Measurements from ENCODE around the gene KHSRP. TPM values are rescaled to one million over a fixed set of nuclear protein-coding genes. Genes with fewer than 3 reads are reported as not detected.

The KHSRP gene
- total RNA-seq, 1 experiment from 2014 or later = 671 TPM

DNA sequence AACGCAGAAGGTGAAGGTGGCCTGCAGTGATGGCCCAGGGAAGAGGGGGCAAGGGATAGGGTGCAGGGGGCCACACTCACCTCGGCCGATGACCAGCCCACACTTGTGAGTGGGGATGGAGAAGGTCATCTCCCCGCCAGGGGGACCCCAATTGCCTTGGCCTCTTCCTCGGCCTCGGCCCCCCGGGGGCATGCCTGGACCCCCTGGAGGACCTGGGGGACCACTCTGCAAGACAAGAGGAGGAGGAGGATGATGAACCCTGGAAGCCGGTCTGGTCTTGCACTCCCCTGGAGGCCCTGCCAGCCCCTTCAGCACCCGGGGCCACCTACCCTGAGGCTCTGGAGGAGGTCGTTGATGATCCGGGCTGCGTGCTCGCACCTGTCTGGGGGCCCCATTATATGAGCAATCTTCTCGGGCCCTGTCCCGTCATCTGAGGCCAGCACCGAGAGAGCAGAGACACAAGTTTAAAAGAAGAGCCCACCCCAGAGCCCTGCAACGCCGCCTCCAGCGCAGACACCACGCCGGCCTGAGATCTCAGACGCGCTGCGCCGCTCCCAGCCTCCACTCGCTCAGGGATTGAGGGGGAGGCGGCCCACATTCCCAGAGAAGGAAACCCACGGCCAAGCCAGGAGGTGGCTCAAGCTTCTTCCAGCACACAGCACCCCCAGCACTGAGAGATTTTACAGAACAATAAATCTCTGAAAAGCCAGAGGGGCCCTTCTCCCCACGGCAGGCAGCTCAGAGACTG, 7.8 kb downstream of the KHSRP start:
- Histone ChIP-seq H3K4me3 (ENCODE audit: low read depth, low read length, poor library complexity, severe bottlenecking) (no peak overlapping the region), H3K27ac (ENCODE audit: low read depth, low read length, poor library complexity, severe bottlenecking) (no peak overlapping the region), H3K27me3 (replicated peaks; ENCODE audit: insufficient read depth, low read depth, low read length, poor library complexity) (no peaks in the 10 kb centered on the region), H3K36me3 (ENCODE audit: insufficient read depth, low read length, poor library complexity, severe bottlenecking) (peaks cover 89% of the 10 kb centered on the region), H3K4me1 (ENCODE audit: insufficient read depth, low read length, poor library complexity, severe bottlenecking) (no peaks in the 10 kb centered on the region), H3K9me3 (ENCODE audit: low read depth, low read length, poor library complexity, severe bottlenecking) (no peaks in the 10 kb centered on the region)
- CTCF ChIA-PET = no interaction called here
- intact Hi-C loops (cut with micrococcal nuclease; ENCODE audit: unreplicated experiment) = no loop called here
- POLR2A ChIA-PET (ENCODE audit: low non-redundant PET) = no interaction called here
- TF ChIP-seq EZH2 (IDR thresholded peaks at IDR 0.05; ENCODE audit: borderline replicate concordance, low read depth, low read length, poor library complexity, severe bottlenecking) = no peak
- TF ChIP-seq, protein P1, sequence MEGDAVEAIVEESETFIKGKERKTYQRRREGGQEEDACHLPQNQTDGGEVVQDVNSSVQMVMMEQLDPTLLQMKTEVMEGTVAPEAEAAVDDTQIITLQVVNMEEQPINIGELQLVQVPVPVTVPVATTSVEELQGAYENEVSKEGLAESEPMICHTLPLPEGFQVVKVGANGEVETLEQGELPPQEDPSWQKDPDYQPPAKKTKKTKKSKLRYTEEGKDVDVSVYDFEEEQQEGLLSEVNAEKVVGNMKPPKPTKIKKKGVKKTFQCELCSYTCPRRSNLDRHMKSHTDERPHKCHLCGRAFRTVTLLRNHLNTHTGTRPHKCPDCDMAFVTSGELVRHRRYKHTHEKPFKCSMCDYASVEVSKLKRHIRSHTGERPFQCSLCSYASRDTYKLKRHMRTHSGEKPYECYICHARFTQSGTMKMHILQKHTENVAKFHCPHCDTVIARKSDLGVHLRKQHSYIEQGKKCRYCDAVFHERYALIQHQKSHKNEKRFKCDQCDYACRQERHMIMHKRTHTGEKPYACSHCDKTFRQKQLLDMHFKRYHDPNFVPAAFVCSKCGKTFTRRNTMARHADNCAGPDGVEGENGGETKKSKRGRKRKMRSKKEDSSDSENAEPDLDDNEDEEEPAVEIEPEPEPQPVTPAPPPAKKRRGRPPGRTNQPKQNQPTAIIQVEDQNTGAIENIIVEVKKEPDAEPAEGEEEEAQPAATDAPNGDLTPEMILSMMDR (conservative IDR thresholded peaks at IDR 0.05; ENCODE audit: low read depth, low read length) = no peak
- no TSS peak for BruUV-seq (replicated peaks)
- no peak for DNase-seq (ENCODE audit: low spot score)

DNA sequence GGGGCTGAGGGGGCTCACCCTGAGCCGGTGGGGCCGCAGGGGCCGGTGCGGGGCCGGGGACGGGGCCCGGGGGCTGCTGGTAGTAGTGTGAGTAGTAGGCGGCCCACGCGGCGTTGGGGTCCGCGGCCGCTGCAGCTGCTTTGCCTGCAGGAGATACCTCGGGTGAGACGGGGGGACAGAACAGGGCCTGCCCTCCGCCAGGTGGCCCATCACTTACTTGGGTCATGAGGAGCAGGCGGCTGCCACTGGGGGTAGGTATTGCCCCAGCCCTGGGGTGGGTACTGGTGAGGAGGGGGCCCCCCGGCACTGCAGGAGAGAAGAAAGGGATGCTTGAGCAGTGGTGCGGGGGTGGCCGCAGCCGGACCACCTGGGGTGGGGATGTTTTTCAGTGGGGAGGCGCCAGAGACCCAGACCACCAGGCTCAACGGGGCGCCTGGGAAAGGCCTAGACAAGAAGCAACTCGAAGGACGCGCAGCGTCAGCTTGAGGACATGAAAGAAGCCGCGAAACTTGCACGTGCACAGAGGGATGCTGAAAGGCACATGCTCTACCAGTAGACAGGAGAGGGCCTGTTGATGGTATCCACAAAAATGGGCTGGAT, 8.9 kb downstream of the KHSRP start:
- no TSS peak for BruUV-seq (replicated peaks)
- DNase-seq (ENCODE audit: low spot score) = no peak
- H3K4me1 ChIP-seq (ENCODE audit: insufficient read depth, low read length, poor library complexity, severe bottlenecking) = no peaks in the 10 kb centered on the region
- no peaks in the 10 kb centered on the region for H3K9me3 ChIP-seq (ENCODE audit: low read depth, low read length, poor library complexity, severe bottlenecking)
- H3K36me3 ChIP-seq (ENCODE audit: insufficient read depth, low read length, poor library complexity, severe bottlenecking) = peaks cover 77% of the 10 kb centered on the region
- intact Hi-C loops (cut with micrococcal nuclease; ENCODE audit: unreplicated experiment) = no loop called here
- no peak overlapping the region for H3K4me3 ChIP-seq (ENCODE audit: low read depth, low read length, poor library complexity, severe bottlenecking)
- no peak for TF ChIP-seq EZH2 (IDR thresholded peaks at IDR 0.05; ENCODE audit: borderline replicate concordance, low read depth, low read length, poor library complexity, severe bottlenecking)
- TF ChIP-seq, protein P1 (conservative IDR thresholded peaks at IDR 0.05; ENCODE audit: low read depth, low read length) = no peak
- no peak overlapping the region for H3K27ac ChIP-seq (ENCODE audit: low read depth, low read length, poor library complexity, severe bottlenecking)
- CTCF ChIA-PET = no interaction called here
- POLR2A ChIA-PET (ENCODE audit: low non-redundant PET) = no interaction called here
- H3K27me3 ChIP-seq (replicated peaks; ENCODE audit: insufficient read depth, low read depth, low read length, poor library complexity) = no peaks in the 10 kb centered on the region

DNA sequence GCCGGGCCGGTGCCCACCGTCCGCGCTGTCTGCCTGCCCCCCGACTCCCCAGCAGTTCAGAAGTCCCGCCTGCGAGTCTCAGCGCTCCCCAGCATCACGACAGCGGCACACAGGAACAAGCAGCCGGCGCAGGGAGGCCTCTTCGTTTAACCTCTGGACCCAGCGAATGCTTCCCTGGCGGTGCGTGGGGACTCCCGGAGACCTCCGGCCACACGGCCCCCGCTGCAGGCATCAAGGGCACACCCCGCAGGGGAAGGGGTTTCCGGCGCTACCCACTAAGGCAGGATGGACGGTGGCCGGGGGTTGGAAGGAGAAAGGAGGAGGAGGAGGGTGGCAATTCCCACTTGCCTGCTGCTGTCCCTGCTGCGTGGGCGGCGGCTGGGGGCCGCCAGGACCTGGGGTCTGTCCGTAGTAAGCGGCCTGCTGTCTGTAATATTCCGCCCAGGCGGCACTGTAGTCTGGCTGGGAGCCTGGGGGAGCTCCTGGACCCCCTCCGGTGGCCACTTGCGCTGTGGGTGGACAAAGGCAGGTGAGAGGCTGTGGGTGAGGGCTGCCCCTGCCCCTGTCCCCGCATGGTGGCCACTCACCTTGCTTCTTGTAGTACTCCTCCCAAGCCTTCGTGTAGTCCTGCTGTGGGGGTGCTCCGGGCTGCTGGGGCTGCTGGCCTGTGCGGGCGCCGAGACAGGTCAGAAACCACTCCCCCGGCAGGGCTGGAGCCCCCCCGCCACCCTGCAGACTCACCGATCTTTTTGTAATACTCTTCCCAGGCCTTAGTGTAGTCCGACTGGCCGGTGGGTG, 9.6 kb downstream of the KHSRP start:
- DNase-seq (ENCODE audit: low spot score) = no peak
- peaks cover 70% of the 10 kb centered on the region for H3K36me3 ChIP-seq (ENCODE audit: insufficient read depth, low read length, poor library complexity, severe bottlenecking)
- POLR2A ChIA-PET (ENCODE audit: low non-redundant PET) = interaction anchor here (0.7 kb wide), 1 partner anchor 10 kb away, joined by 3 read pairs; the partner anchor contains the start of gene KHSRP

More for the DNA sequence above, 9.6 kb downstream of the KHSRP start:
- no peaks in the 10 kb centered on the region for H3K9me3 ChIP-seq (ENCODE audit: low read depth, low read length, poor library complexity, severe bottlenecking)
- no peak overlapping the region for H3K4me3 ChIP-seq (ENCODE audit: low read depth, low read length, poor library complexity, severe bottlenecking)
- TF ChIP-seq, protein P1 (conservative IDR thresholded peaks at IDR 0.05; ENCODE audit: low read depth, low read length) = no peak
- no peak for TF ChIP-seq EZH2 (IDR thresholded peaks at IDR 0.05; ENCODE audit: borderline replicate concordance, low read depth, low read length, poor library complexity, severe bottlenecking)
- H3K4me1 ChIP-seq (ENCODE audit: insufficient read depth, low read length, poor library complexity, severe bottlenecking) = no peaks in the 10 kb centered on the region
- no peak overlapping the region for H3K27ac ChIP-seq (ENCODE audit: low read depth, low read length, poor library complexity, severe bottlenecking)
- no TSS peak for BruUV-seq (replicated peaks)
- H3K27me3 ChIP-seq (replicated peaks; ENCODE audit: insufficient read depth, low read depth, low read length, poor library complexity) = no peaks in the 10 kb centered on the region
- intact Hi-C loops (cut with micrococcal nuclease; ENCODE audit: unreplicated experiment) = no loop called here
- CTCF ChIA-PET = no interaction called here

Data from A673 (cell line).